ENCODE results near the gene PODNL1. TPM values are rescaled to one million over a fixed set of nuclear protein-coding genes. Genes with fewer than 3 reads are reported as not detected.
A peak's percentile ranks its signal among the peaks of the same experiment; 100 is the strongest.

PODNL1 gene
- total RNA-seq, 1 donor, result not detected

GRCh38 chr19:13954185-13954584 lies 16.0 kb upstream of the PODNL1 start:
- Histone ChIP-seq H3K9me3 (ENCODE audit: low read depth, low read length) (no peaks in the 10 kb centered on the region), H3K4me1 (ENCODE audit: insufficient read depth, low read length) (peaks cover 18% of the 10 kb centered on the region), H3K27me3 (ENCODE audit: insufficient read depth, low read length) (no peaks in the 10 kb centered on the region), H3K4me3 (ENCODE audit: low read length) (no peak overlapping the region)

- H3K4me1 ChIP-seq (ENCODE audit: insufficient read depth, low read length), result peaks cover 18% of the 10 kb centered on the region
- no peaks in the 10 kb centered on the region for H3K27me3 ChIP-seq (ENCODE audit: insufficient read depth, low read length)
- H3K4me3 ChIP-seq (ENCODE audit: low read length), result peak overlapping the region; percentile 48
- H3K9me3 ChIP-seq (ENCODE audit: low read depth, low read length), result no peaks in the 10 kb centered on the region
These were observed 14.8 kb upstream of the PODNL1 start for GRCh38 chr19:13952931-13953531.

GRCh38 chr19:13952154-13952930 lies 14.1 kb upstream of the PODNL1 start, which contains the start of gene DCAF15:
Gene DCAF15 (plus strand): TSS chr19:13952509. CDS start chr19:13952513, 4 bp downstream.
- Histone ChIP-seq H3K27me3 (ENCODE audit: insufficient read depth, low read length) (no peaks in the 10 kb centered on the region), H3K4me3 (ENCODE audit: low read length) (peak within 1 kb of the TSS; percentile 49), H3K4me1 (ENCODE audit: insufficient read depth, low read length) (peaks cover 18% of the 10 kb centered on the region), H3K9me3 (ENCODE audit: low read depth, low read length) (no peaks in the 10 kb centered on the region)

GRCh38 chr19:13951799-13952153 lies 13.6 kb upstream of the PODNL1 start:
- H3K9me3 ChIP-seq (ENCODE audit: low read depth, low read length), result no peaks in the 10 kb centered on the region
- no peaks in the 10 kb centered on the region for H3K27me3 ChIP-seq (ENCODE audit: insufficient read depth, low read length)
- H3K4me3 ChIP-seq (ENCODE audit: low read length), result peak overlapping the region; percentile 49
- H3K4me1 ChIP-seq (ENCODE audit: insufficient read depth, low read length), result peaks cover 18% of the 10 kb centered on the region

- H3K27me3 ChIP-seq (ENCODE audit: insufficient read depth, low read length), result no peaks in the 10 kb centered on the region
- no peaks in the 10 kb centered on the region for H3K9me3 ChIP-seq (ENCODE audit: low read depth, low read length)
- peaks cover 18% of the 10 kb centered on the region for H3K4me1 ChIP-seq (ENCODE audit: insufficient read depth, low read length)
- no peak overlapping the region for H3K4me3 ChIP-seq (ENCODE audit: low read length)
These were observed 12.8 kb upstream of the PODNL1 start for GRCh38 chr19:13951043-13951442.

- no peaks in the 10 kb centered on the region for H3K9me3 ChIP-seq (ENCODE audit: low read depth, low read length)
- no peaks in the 10 kb centered on the region for H3K27me3 ChIP-seq (ENCODE audit: insufficient read depth, low read length)
- H3K4me3 ChIP-seq (ENCODE audit: low read length), result no peak overlapping the region
- no peaks in the 10 kb centered on the region for H3K4me1 ChIP-seq (ENCODE audit: insufficient read depth, low read length)
These were observed 8.2 kb upstream of the PODNL1 start for GRCh38 chr19:13946414-13946813.

- no peak overlapping the region for H3K4me3 ChIP-seq (ENCODE audit: low read length)
These were observed 3.9 kb upstream of the PODNL1 start for GRCh38 chr19:13942023-13942684.

GRCh38 chr19:13937479-13938300 lies 527 bp downstream of the PODNL1 start:
- no peaks in the 10 kb centered on the region for H3K4me1 ChIP-seq (ENCODE audit: insufficient read depth, low read length)

More at GRCh38 chr19:13942023-13942684, 3.9 kb upstream of the PODNL1 start:
- no peaks in the 10 kb centered on the region for H3K9me3 ChIP-seq (ENCODE audit: low read depth, low read length)
- H3K4me1 ChIP-seq (ENCODE audit: insufficient read depth, low read length), result no peaks in the 10 kb centered on the region
- peaks cover 3% of the 10 kb centered on the region for H3K27me3 ChIP-seq (ENCODE audit: insufficient read depth, low read length)

GRCh38 chr19:13935765-13936510 lies 2.3 kb downstream of the PODNL1 start:
- no peaks in the 10 kb centered on the region for H3K4me1 ChIP-seq (ENCODE audit: insufficient read depth, low read length)

More at GRCh38 chr19:13937479-13938300, 527 bp downstream of the PODNL1 start:
- Histone ChIP-seq H3K9me3 (ENCODE audit: low read depth, low read length) (no peaks in the 10 kb centered on the region), H3K4me3 (ENCODE audit: low read length) (no peak overlapping the region), H3K27me3 (ENCODE audit: insufficient read depth, low read length) (peaks cover 3% of the 10 kb centered on the region)

GRCh38 chr19:13934785-13935109 lies 3.5 kb downstream of the PODNL1 start:
- Histone ChIP-seq H3K27me3 (ENCODE audit: insufficient read depth, low read length) (peaks cover 3% of the 10 kb centered on the region), H3K4me3 (ENCODE audit: low read length) (no peak overlapping the region), H3K9me3 (ENCODE audit: low read depth, low read length) (no peaks in the 10 kb centered on the region), H3K4me1 (ENCODE audit: insufficient read depth, low read length) (no peaks in the 10 kb centered on the region)

More at GRCh38 chr19:13935765-13936510, 2.3 kb downstream of the PODNL1 start:
- Histone ChIP-seq H3K27me3 (ENCODE audit: insufficient read depth, low read length) (peaks cover 3% of the 10 kb centered on the region), H3K9me3 (ENCODE audit: low read depth, low read length) (no peaks in the 10 kb centered on the region), H3K4me3 (ENCODE audit: low read length) (no peak overlapping the region)

- Histone ChIP-seq H3K27me3 (ENCODE audit: insufficient read depth, low read length) (peaks cover 3% of the 10 kb centered on the region), H3K4me3 (ENCODE audit: low read length) (no peak overlapping the region), H3K9me3 (ENCODE audit: low read depth, low read length) (no peaks in the 10 kb centered on the region)
These were observed 5.3 kb downstream of the PODNL1 start for GRCh38 chr19:13932911-13933393.

GRCh38 chr19:13932149-13932637 lies 6.0 kb downstream of the PODNL1 start:
- Histone ChIP-seq H3K9me3 (ENCODE audit: low read depth, low read length) (no peaks in the 10 kb centered on the region), H3K4me3 (ENCODE audit: low read length) (no peak overlapping the region), H3K4me1 (ENCODE audit: insufficient read depth, low read length) (no peaks in the 10 kb centered on the region), H3K27me3 (ENCODE audit: insufficient read depth, low read length) (no peaks in the 10 kb centered on the region)

More at GRCh38 chr19:13932911-13933393, 5.3 kb downstream of the PODNL1 start:
- H3K4me1 ChIP-seq (ENCODE audit: insufficient read depth, low read length), result no peaks in the 10 kb centered on the region

- H3K4me3 ChIP-seq (ENCODE audit: low read length), result no peak overlapping the region
- H3K27me3 ChIP-seq (ENCODE audit: insufficient read depth, low read length), result no peaks in the 10 kb centered on the region
- no peaks in the 10 kb centered on the region for H3K9me3 ChIP-seq (ENCODE audit: low read depth, low read length)
- peaks cover 4% of the 10 kb centered on the region for H3K4me1 ChIP-seq (ENCODE audit: insufficient read depth, low read length)
These were observed 6.6 kb downstream of the PODNL1 start for GRCh38 chr19:13931391-13932148.

All from mononuclear cell (primary cell).